Cardiac fibroblast (primary cell): ENCODE results near the gene SLC6A11.

ENCODE experiments used
- DNase-seq, 2 donors: peaks; one replicate each; pipeline versions ENCODE4 v3.0.0 to v3.0.0-alpha.2; 2010; ENCODE audit warnings: low read depth in 2 of 2
- H3K4me3 ChIP-seq, 2 donors: replicated peaks in 1 of 2; 1 replicate in 1 of 2; 2 replicates in 1 of 2; pipeline ENCODE4 v1.5.1; 2011; ENCODE audit warnings: low read depth in 2 of 2, low read length in 2 of 2, mild to moderate bottlenecking in 2 of 2, moderate library complexity in 1 of 2
- TF ChIP-seq, protein P1 (sequence below): IDR thresholded peaks from one replicate; pipeline ENCODE4 v1.5.1; 2011; ENCODE audit warnings: low read depth, mild to moderate bottlenecking, low read length, inconsistent platforms

Gene SLC6A11

DNA sequence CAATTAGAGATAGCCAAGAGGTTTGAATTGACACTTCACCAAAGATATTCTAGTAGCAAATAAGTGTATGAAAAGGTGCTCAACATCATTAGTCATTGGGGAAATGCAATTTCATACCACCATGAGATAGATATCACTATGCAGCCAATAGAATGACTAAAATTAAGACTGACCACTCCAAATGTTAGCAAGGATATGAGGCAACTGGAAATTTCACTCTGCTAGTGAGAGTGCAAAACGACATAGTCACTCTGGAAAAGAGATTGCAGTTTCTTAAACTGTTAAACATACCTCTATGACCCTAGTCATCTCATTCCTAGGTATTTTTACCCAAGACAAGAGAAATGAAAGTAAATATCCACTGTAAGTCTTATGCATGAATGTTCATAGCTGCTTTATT lies 27.6 kb upstream of the SLC6A11 start:
- TF ChIP-seq, protein P1, sequence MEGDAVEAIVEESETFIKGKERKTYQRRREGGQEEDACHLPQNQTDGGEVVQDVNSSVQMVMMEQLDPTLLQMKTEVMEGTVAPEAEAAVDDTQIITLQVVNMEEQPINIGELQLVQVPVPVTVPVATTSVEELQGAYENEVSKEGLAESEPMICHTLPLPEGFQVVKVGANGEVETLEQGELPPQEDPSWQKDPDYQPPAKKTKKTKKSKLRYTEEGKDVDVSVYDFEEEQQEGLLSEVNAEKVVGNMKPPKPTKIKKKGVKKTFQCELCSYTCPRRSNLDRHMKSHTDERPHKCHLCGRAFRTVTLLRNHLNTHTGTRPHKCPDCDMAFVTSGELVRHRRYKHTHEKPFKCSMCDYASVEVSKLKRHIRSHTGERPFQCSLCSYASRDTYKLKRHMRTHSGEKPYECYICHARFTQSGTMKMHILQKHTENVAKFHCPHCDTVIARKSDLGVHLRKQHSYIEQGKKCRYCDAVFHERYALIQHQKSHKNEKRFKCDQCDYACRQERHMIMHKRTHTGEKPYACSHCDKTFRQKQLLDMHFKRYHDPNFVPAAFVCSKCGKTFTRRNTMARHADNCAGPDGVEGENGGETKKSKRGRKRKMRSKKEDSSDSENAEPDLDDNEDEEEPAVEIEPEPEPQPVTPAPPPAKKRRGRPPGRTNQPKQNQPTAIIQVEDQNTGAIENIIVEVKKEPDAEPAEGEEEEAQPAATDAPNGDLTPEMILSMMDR: no peak
- no peak overlapping the region for H3K4me3 ChIP-seq
- no peak for DNase-seq

- DNase-seq: no peak
- H3K4me3 ChIP-seq: no peak overlapping the region
- TF ChIP-seq, protein P1: no peak
Observed at GRCh38 chr3:10790713-10791112, 25.3 kb upstream of the SLC6A11 start.

DNA sequence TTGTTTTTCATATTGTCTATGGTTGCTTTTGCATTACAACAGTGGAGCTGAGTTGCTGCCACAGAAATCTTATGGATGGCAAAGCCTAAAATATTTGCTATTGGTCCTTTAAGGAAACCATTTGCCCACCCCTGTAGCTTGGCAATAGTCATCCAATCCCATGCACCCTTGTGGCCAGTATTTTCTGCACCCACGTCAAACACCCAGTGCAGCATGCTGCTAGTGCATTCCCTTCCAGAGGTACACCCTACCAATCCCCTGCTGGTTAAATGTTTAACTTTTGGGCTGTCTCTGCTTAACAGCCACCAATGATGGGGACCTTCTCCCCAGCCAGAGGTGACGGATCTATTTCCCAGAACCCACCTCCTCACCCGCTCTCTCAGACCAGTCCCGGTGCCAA lies 23.8 kb upstream of the SLC6A11 start:
- no peak for DNase-seq
- no peak overlapping the region for H3K4me3 ChIP-seq

GRCh38 chr3:10798600-10799367 lies 17.2 kb upstream of the SLC6A11 start:
- DNase-seq: no peak
- H3K4me3 ChIP-seq: no peak overlapping the region
- TF ChIP-seq, protein P1: no peak

More for the DNA sequence above, 23.8 kb upstream of the SLC6A11 start:
- TF ChIP-seq, protein P1: no peak

GRCh38 chr3:10804183-10804648 lies 11.8 kb upstream of the SLC6A11 start:
- TF ChIP-seq, protein P1: no peak
- no peak overlapping the region for H3K4me3 ChIP-seq
- no peak for DNase-seq

DNA sequence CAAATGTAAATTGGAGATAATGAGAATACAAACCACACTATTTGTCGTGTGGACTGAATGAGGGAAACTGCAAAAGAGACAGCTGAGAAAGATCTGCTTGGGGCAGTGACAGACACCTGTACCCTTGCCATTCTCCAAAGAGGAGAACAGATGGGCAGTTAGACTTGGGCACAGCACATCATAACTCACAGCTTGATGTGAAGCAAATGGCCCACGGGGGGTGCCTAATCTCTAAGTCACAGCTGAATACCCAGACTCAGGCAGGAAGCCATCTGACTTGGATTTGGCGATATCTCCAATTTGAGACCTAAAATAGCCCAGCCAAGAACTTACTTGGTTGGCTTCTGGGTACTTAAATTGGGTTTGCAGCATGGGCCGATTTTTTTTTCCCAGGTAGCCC lies 10.0 kb upstream of the SLC6A11 start:
- H3K4me3 ChIP-seq: no peak overlapping the region
- no peak for DNase-seq
- TF ChIP-seq, protein P1: no peak
